ENCODE data around the gene ACSF2. TPM values are rescaled to one million over a fixed set of nuclear protein-coding genes. Genes with fewer than 3 reads are reported as not detected.
A peak's percentile ranks its signal among the peaks of the same experiment; 100 is the strongest.

Gene ACSF2
- polyA plus RNA-seq, 1 donor from 2014 or later, result not detected

DNA sequence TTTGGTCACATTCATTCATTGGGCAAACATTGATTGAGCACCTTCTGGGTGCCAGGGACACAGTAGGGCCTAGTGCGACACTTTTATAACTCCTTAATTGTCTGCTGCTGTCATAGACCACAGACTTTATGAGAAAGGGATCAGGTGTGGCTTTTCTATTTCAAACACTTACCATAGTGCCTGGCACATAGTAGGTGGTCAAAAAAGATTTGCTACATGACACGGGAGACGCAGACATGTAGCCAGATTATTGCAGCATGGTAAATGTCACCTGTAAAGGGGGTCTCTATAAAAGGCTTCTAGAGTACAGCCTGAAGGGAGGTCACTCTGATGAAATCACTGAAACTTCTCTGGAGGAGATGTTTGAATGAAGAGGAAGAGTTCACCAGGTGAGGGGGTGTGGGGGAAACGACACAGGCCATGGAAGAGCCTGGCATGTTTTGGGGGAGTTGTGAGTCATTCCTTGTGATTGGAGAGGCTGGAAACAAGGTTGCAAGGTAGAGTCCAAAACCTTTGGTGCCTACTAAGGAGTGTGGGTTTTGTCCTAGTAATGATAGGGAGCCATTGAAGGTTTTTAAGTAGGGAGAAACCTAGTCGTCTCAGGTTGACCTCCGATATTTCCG, 54.2 kb downstream of the ACSF2 start:
- Histone ChIP-seq H3K4me2 (ENCODE audit: low read length) (no peak overlapping the region), H2AFZ (ENCODE audit: low read depth, low read length) (no peak overlapping the region), H4K20me1 (ENCODE audit: insufficient read depth) (no peaks in the 10 kb centered on the region), H3K27me3 (ENCODE audit: insufficient read depth, low read depth, low read length) (no peaks in the 10 kb centered on the region), H3K9ac (ENCODE audit: low read length) (no peak overlapping the region), H3K36me3 (ENCODE audit: insufficient read depth, low read length) (no peaks in the 10 kb centered on the region), H3K79me2 (replicated peaks; ENCODE audit: insufficient read depth, low read length) (no peaks in the 10 kb centered on the region), H3K9me3 (ENCODE audit: low read length) (no peaks in the 10 kb centered on the region), H3K27ac (ENCODE audit: low read length) (no peak overlapping the region), H3K9me2 (ENCODE audit: insufficient read depth, low read length) (no peaks in the 10 kb centered on the region), H3F3A (ENCODE audit: insufficient read depth, low read length, poor library complexity, severe bottlenecking) (no peaks in the 10 kb centered on the region), H3K4me3 (ENCODE audit: low read length) (peak overlapping the region; percentile 92)
- no peak for TF ChIP-seq SMC3 (conservative IDR thresholded peaks at IDR 0.05; ENCODE audit: poor library complexity)

DNA sequence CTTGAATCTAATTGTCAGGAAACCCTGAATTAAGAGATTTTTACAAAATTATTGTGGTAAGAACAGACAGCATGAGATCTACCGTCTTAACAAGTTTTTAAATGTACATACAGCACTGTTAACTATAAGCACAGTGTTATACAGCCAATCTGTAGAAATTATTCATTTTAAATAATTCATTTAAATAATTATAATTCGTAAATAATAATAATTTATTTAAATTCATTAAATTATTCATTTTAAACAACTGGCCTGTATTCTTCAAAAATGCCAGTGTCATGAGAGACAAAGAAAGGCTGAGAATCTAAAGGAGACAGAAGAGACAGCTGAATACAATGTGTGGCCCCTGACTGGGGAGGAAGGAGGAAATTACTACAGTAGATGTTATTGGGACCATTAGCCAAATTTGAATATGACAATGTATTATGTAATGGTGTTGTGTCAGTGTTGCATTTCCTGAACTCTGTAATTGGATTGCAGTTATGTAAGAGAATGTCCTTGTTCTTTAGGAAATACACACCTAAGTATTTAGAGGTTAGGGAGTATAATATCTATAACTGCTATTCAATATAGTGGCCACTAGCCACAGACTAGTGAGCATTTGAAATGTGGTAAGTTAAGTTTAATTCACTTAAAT, 55.0 kb downstream of the ACSF2 start:
- H3K79me2 ChIP-seq (replicated peaks; ENCODE audit: insufficient read depth, low read length), result no peaks in the 10 kb centered on the region
- no peaks in the 10 kb centered on the region for H4K20me1 ChIP-seq (ENCODE audit: insufficient read depth)
- H3K27me3 ChIP-seq (ENCODE audit: insufficient read depth, low read depth, low read length), result no peaks in the 10 kb centered on the region
- H3K36me3 ChIP-seq (ENCODE audit: insufficient read depth, low read length), result no peaks in the 10 kb centered on the region
- no peak overlapping the region for H3K4me2 ChIP-seq (ENCODE audit: low read length)
- H3K4me3 ChIP-seq (ENCODE audit: low read length), result no peak overlapping the region
- H2AFZ ChIP-seq (ENCODE audit: low read depth, low read length), result no peak overlapping the region
- H3F3A ChIP-seq (ENCODE audit: insufficient read depth, low read length, poor library complexity, severe bottlenecking), result no peaks in the 10 kb centered on the region
- TF ChIP-seq, protein P1, sequence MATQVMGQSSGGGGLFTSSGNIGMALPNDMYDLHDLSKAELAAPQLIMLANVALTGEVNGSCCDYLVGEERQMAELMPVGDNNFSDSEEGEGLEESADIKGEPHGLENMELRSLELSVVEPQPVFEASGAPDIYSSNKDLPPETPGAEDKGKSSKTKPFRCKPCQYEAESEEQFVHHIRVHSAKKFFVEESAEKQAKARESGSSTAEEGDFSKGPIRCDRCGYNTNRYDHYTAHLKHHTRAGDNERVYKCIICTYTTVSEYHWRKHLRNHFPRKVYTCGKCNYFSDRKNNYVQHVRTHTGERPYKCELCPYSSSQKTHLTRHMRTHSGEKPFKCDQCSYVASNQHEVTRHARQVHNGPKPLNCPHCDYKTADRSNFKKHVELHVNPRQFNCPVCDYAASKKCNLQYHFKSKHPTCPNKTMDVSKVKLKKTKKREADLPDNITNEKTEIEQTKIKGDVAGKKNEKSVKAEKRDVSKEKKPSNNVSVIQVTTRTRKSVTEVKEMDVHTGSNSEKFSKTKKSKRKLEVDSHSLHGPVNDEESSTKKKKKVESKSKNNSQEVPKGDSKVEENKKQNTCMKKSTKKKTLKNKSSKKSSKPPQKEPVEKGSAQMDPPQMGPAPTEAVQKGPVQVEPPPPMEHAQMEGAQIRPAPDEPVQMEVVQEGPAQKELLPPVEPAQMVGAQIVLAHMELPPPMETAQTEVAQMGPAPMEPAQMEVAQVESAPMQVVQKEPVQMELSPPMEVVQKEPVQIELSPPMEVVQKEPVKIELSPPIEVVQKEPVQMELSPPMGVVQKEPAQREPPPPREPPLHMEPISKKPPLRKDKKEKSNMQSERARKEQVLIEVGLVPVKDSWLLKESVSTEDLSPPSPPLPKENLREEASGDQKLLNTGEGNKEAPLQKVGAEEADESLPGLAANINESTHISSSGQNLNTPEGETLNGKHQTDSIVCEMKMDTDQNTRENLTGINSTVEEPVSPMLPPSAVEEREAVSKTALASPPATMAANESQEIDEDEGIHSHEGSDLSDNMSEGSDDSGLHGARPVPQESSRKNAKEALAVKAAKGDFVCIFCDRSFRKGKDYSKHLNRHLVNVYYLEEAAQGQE (IDR thresholded peaks at IDR 0.05; ENCODE audit: borderline replicate concordance), result no peak
- no peaks in the 10 kb centered on the region for H3K9me2 ChIP-seq (ENCODE audit: insufficient read depth, low read length)
- H3K27ac ChIP-seq (ENCODE audit: low read length), result no peak overlapping the region
- H3K9ac ChIP-seq (ENCODE audit: low read length), result no peak overlapping the region
- H3K9me3 ChIP-seq (ENCODE audit: low read length), result no peaks in the 10 kb centered on the region

DNA sequence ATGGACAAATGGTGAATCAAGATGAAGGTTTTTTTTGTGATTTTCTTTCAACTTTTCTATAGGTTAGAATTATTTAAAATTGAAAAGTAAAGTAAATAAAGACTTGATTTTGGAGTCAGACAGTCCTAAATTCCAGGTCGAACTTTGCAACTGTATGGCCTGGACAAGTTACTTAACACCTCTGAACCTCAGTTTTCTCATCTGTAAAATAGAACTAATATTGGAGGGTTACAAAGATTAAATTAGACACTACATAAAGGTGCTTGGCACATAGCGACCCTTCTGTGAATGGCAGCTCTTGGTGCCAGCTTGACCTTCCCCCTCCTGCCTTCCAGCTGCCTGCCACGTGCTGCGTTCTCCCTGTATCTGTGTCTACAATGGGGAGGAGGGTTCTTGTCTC, 55.6 kb downstream of the ACSF2 start:
- TF ChIP-seq EP300 (conservative IDR thresholded peaks at IDR 0.05; ENCODE audit: poor library complexity, severe bottlenecking) (no peak), TAF1 (IDR thresholded peaks at IDR 0.05; ENCODE audit: low read depth) (no peak), SMC3 (conservative IDR thresholded peaks at IDR 0.05; ENCODE audit: poor library complexity) (no peak), EZH2 (IDR thresholded peaks at IDR 0.05; ENCODE audit: borderline replicate concordance, insufficient read depth, low read length, poor library complexity, severe bottlenecking) (no peak), POLR2AphosphoS5 (IDR thresholded peaks at IDR 0.05) (no peak), MXI1 (conservative IDR thresholded peaks at IDR 0.05; ENCODE audit: poor library complexity, severe bottlenecking) (no peak), RAD21 (conservative IDR thresholded peaks at IDR 0.05) (no peak)
- TF ChIP-seq, protein P2, sequence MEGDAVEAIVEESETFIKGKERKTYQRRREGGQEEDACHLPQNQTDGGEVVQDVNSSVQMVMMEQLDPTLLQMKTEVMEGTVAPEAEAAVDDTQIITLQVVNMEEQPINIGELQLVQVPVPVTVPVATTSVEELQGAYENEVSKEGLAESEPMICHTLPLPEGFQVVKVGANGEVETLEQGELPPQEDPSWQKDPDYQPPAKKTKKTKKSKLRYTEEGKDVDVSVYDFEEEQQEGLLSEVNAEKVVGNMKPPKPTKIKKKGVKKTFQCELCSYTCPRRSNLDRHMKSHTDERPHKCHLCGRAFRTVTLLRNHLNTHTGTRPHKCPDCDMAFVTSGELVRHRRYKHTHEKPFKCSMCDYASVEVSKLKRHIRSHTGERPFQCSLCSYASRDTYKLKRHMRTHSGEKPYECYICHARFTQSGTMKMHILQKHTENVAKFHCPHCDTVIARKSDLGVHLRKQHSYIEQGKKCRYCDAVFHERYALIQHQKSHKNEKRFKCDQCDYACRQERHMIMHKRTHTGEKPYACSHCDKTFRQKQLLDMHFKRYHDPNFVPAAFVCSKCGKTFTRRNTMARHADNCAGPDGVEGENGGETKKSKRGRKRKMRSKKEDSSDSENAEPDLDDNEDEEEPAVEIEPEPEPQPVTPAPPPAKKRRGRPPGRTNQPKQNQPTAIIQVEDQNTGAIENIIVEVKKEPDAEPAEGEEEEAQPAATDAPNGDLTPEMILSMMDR (IDR thresholded peaks at IDR 0.05; ENCODE audit: poor library complexity, severe bottlenecking), result no peak
- TF ChIP-seq, protein P1 (IDR thresholded peaks at IDR 0.05; ENCODE audit: borderline replicate concordance), result no peak
- H3K4me2 ChIP-seq (ENCODE audit: low read length), result no peak overlapping the region
- H3K9ac ChIP-seq (ENCODE audit: low read length), result no peak overlapping the region
- H3K27me3 ChIP-seq (ENCODE audit: insufficient read depth, low read depth, low read length), result no peaks in the 10 kb centered on the region
- H3K79me2 ChIP-seq (replicated peaks; ENCODE audit: insufficient read depth, low read length), result no peaks in the 10 kb centered on the region
- H3K27ac ChIP-seq (ENCODE audit: low read length), result no peak overlapping the region
- no peaks in the 10 kb centered on the region for H3K36me3 ChIP-seq (ENCODE audit: insufficient read depth, low read length)
- no peak overlapping the region for H3K4me3 ChIP-seq (ENCODE audit: low read length)
- H3F3A ChIP-seq (ENCODE audit: insufficient read depth, low read length, poor library complexity, severe bottlenecking), result no peaks in the 10 kb centered on the region
- H4K20me1 ChIP-seq (ENCODE audit: insufficient read depth), result no peaks in the 10 kb centered on the region
- no peak overlapping the region for H2AFZ ChIP-seq (ENCODE audit: low read depth, low read length)
- no peaks in the 10 kb centered on the region for H3K9me3 ChIP-seq (ENCODE audit: low read length)
- H3K9me2 ChIP-seq (ENCODE audit: insufficient read depth, low read length), result no peaks in the 10 kb centered on the region

All from neural cell (in vitro differentiated cells).